DOHH2 (cell line): Measurements from ENCODE around the gene APOO.

Source experiments
- H3F3A ChIP-seq: fragments of 200-600 bp; sonication (generic), shearing (Covaris generic); 2 replicates; pipeline ENCODE4 v1.6.0; 2016; ENCODE audit warnings: antibody characterized with exemption, mild to moderate bottlenecking; ENCODE audit not compliant: control insufficient read depth, insufficient read depth
- H3K27ac ChIP-seq: fragments of 200-600 bp; sonication (generic); 2 replicates; pipeline ENCODE4 v1.5.1; 2014; ENCODE audit warnings: low read depth, mild to moderate bottlenecking, low read length, moderate library complexity
- H3K27me3 ChIP-seq: fragments of 200-600 bp; sonication (generic); 2 replicates; pipeline ENCODE4 v1.6.1; 2014; ENCODE audit warnings: mild to moderate bottlenecking, low read length, mixed read lengths; ENCODE audit not compliant: control insufficient read depth
- H3K36me3 ChIP-seq: fragments of 200-600 bp; sonication (generic); 2 replicates; pipeline ENCODE4 v1.6.1; 2014; ENCODE audit warnings: mild to moderate bottlenecking, low read length, moderate library complexity, mixed read lengths; ENCODE audit not compliant: control insufficient read depth
- H3K4me1 ChIP-seq: fragments of 200-600 bp; sonication (generic); 2 replicates; pipeline ENCODE4 v1.6.1; 2014; ENCODE audit warnings: mild to moderate bottlenecking, low read length, mixed read lengths; ENCODE audit not compliant: control insufficient read depth
- H3K4me2 ChIP-seq: fragments of 200-600 bp; sonication (generic); 2 replicates; pipeline ENCODE4 v1.6.0; 2014; ENCODE audit warnings: mild to moderate bottlenecking, low read length, moderate library complexity
- H3K4me3 ChIP-seq: fragments of 200-600 bp; sonication (generic); 2 replicates; pipeline ENCODE4 v1.5.1; 2014; ENCODE audit warnings: mild to moderate bottlenecking, low read length, mixed read lengths
- H3K79me2 ChIP-seq: fragments of 200-600 bp; sonication (generic); 2 replicates; pipeline ENCODE4 v1.6.1; 2014; ENCODE audit warnings: mild to moderate bottlenecking, low read length, mixed read lengths; ENCODE audit not compliant: control insufficient read depth
- H3K9me2 ChIP-seq: fragments of 200-600 bp; sonication (generic); replicated peaks from 2 replicates; pipeline ENCODE4 v1.6.1; 2014; ENCODE audit warnings: mild to moderate bottlenecking, low read length, mixed read lengths; ENCODE audit not compliant: control insufficient read depth
- H3K9me3 ChIP-seq: fragments of 200-600 bp; sonication (generic); 2 replicates; pipeline ENCODE4 v1.6.1; 2014; ENCODE audit warnings: antibody characterized with exemption, low read length, mixed read lengths; ENCODE audit not compliant: control insufficient read depth, insufficient read depth
- H4K20me1 ChIP-seq: fragments of 200-600 bp; sonication (generic); 2 replicates; pipeline ENCODE4 v1.6.0; 2014; ENCODE audit warnings: low read depth, mild to moderate bottlenecking, antibody characterized with exemption, low read length, moderate library complexity; ENCODE audit not compliant: control insufficient read depth, insufficient read depth
- EZH2phosphoT487 ChIP-seq: fragments of 200-600 bp; sonication (generic); IDR thresholded peaks from 2 replicates; pipeline ENCODE4 v1.6.1; 2017; ENCODE audit warnings: borderline replicate concordance, mild to moderate bottlenecking, antibody characterized with exemption, low read length, moderate library complexity, mixed read lengths
- TF ChIP-seq, protein P1 (sequence below): fragments of 200-600 bp; sonication (generic); IDR thresholded peaks from one replicate; pipeline ENCODE4 v1.5.1; 2014; ENCODE audit warnings: antibody characterized with exemption, mild to moderate bottlenecking, low read depth, low read length; ENCODE audit not compliant: poor library complexity, severe bottlenecking

The APOO gene

DNA sequence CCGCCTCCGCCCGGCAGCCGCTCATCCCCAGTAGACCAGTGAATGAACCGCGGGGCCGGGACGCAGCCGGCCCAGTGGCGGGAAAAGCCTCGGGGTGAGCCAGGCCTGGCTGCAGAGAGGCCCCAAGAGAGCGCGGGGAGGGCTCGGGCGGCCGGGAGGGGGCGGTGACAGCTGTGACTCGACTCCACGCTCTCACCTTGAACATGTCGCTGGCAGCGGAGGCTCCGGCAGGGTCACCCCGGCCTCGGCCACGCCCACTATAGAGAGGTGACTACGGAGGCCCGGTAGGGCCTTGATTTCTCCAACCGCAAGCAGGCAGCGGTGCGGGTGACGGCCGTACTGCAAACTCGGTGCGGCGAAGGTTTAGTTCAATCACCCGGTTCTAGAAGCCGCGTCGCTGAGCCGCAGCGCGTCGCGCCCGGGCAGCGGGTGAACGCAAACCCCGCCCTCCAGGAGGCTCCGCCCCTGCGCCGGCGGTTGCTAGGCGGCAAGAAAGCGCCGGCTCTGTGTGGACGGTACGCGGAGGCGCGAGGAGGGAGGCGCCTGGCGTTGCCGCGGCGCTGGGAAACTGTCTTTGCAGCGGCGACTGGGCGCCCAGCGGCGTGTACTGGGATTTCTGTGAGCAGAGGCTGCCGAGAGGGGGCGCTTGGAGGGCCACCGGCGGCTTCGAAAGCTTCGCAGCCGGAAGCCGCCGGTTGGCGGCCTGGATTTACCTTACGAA, at the start of gene APOO, which contains the start of gene CXorf58:
TSS of gene APOO (minus strand) at position 441 of the 721 bp plus-strand sequence. CDS start at position 205, 236 bp downstream.
TSS of gene CXorf58 (plus strand) at position 509 of the 721 bp plus-strand sequence. CDS start 2,297 bp downstream, outside the sequence.
- TF ChIP-seq, protein P1, sequence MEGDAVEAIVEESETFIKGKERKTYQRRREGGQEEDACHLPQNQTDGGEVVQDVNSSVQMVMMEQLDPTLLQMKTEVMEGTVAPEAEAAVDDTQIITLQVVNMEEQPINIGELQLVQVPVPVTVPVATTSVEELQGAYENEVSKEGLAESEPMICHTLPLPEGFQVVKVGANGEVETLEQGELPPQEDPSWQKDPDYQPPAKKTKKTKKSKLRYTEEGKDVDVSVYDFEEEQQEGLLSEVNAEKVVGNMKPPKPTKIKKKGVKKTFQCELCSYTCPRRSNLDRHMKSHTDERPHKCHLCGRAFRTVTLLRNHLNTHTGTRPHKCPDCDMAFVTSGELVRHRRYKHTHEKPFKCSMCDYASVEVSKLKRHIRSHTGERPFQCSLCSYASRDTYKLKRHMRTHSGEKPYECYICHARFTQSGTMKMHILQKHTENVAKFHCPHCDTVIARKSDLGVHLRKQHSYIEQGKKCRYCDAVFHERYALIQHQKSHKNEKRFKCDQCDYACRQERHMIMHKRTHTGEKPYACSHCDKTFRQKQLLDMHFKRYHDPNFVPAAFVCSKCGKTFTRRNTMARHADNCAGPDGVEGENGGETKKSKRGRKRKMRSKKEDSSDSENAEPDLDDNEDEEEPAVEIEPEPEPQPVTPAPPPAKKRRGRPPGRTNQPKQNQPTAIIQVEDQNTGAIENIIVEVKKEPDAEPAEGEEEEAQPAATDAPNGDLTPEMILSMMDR, result peak; percentile 51
- no peak for TF ChIP-seq EZH2phosphoT487
- Histone ChIP-seq H3K36me3 (no peaks in the 10 kb centered on the region), H3K27ac (peak within 1 kb of the TSS; percentile 92)

DNA sequence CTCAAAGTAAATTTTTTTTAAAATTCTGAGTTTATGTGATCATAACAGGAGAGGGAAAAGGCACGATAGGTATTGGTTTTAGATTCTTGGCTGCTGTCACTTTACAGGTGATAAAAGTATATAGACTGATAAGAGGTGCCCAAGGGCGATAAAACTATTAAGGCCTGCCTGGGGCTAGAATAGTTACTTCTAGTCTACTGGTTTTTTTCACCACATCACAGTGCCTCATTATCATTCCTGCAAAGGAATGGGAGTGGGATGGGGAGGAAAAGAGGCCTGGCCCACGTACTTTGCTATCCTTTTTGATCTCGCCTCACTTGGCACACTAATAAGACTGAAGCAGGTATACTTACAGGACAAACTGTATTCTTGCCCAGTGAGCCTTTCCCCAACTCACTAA, 46.7 kb upstream of the APOO start:
- Histone ChIP-seq H3K27ac (no peak overlapping the region), H3K4me2 (peak overlapping the region; percentile 70), H3K9me2 (no peaks in the 10 kb centered on the region), H3K79me2 (no peaks in the 10 kb centered on the region), H4K20me1 (no peaks in the 10 kb centered on the region), H3K36me3 (no peaks in the 10 kb centered on the region), H3K9me3 (no peaks in the 10 kb centered on the region), H3K27me3 (no peaks in the 10 kb centered on the region), H3F3A (no peaks in the 10 kb centered on the region), H3K4me1 (peaks cover 18% of the 10 kb centered on the region), H3K4me3 (no peak overlapping the region)
- TF ChIP-seq, protein P1, result no peak
- TF ChIP-seq EZH2phosphoT487, result no peak

More for the DNA sequence above, at the start of gene APOO, which contains the start of gene CXorf58:
- Histone ChIP-seq H3K4me1 (peaks cover 20% of the 10 kb centered on the region), H3K4me2 (peak within 1 kb of the TSS; percentile 90), H3K9me3 (no peaks in the 10 kb centered on the region), H4K20me1 (no peaks in the 10 kb centered on the region), H3K9me2 (no peaks in the 10 kb centered on the region), H3K27me3 (no peaks in the 10 kb centered on the region), H3K4me3 (peak within 1 kb of the TSS; percentile 87), H3K79me2 (peaks cover 15% of the 10 kb centered on the region), H3F3A (peaks cover 12% of the 10 kb centered on the region; the same call in 1 of the 2 replicates)

DNA sequence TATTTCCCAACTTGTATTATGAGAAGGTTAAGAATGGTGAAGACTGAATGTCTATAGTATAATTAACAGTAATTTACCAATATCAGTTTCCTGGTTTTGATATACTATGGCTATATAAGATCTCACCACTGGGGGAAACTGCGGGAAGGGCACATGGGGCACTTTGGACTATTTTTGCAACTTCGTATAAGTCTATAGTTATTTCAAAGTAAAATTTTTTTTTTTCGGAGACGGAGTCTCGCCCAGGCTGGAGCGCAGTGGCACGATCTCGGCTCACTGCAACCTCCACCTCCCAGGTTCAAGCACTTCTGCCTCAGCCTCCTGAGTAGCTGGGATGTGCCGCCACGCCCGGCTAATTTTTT, 46.2 kb upstream of the APOO start:
- Histone ChIP-seq H3K9me2 (no peaks in the 10 kb centered on the region), H3K4me2 (peak overlapping the region; percentile 70), H4K20me1 (no peaks in the 10 kb centered on the region), H3F3A (no peaks in the 10 kb centered on the region), H3K9me3 (no peaks in the 10 kb centered on the region), H3K27me3 (no peaks in the 10 kb centered on the region), H3K4me1 (peaks cover 18% of the 10 kb centered on the region), H3K79me2 (no peaks in the 10 kb centered on the region), H3K4me3 (peak overlapping the region; percentile 67), H3K36me3 (no peaks in the 10 kb centered on the region), H3K27ac (no peak overlapping the region)
- TF ChIP-seq, protein P1, result peak; percentile 24
- no peak for TF ChIP-seq EZH2phosphoT487
